ENCODE measurements around the gene MRRF.

Gene MRRF, protein sequence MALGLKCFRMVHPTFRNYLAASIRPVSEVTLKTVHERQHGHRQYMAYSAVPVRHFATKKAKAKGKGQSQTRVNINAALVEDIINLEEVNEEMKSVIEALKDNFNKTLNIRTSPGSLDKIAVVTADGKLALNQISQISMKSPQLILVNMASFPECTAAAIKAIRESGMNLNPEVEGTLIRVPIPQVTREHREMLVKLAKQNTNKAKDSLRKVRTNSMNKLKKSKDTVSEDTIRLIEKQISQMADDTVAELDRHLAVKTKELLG

DNA sequence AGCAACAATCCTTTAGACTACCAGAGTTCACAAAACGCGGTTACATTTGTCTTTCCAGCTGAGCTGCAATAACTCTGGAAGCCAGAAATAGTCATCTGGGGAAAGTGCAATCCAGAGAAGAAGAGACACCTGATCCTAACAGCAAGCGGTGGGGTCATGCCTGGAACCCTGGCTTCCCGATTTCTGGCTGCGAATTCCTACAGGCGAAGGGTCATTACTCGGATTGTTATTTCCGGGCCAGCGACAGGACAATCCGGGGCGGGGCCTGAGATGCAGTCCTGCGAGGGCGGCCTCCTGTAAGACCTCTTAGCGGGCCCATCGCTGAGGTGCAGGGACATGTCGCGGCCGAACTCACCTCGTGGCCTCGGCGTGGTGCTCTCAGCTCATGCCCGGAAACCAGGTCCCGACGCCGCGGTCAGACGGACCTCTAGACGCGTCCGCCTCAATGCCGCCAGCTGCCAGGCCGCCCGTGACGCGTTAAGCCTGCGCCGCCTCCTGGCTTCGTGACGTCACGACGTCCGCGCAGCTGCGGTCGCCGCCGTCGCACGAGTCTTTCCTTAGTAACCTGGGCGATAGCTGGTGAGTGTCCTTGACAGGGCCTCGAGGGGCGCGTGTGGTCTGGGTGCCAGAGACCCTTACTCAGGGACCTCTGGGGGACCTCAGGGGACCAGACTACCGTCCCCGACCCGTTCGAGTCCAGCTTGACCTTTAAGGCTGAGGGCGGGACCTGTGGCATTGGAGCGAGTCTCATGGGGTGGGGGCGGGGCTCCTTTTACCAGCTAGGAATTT, at the start of gene MRRF, which contains the start of gene RBM18:
TSS of gene MRRF (plus strand) at position 523 of the 789 bp plus-strand sequence. CDS start 6,010 bp downstream, outside the sequence.
TSS of gene RBM18 (minus strand) at position 481 of the 789 bp plus-strand sequence. CDS start 3,348 bp downstream, outside the sequence.
- peak; percentile 96 for DNase-seq (ENCODE audit: low spot score)

DNA sequence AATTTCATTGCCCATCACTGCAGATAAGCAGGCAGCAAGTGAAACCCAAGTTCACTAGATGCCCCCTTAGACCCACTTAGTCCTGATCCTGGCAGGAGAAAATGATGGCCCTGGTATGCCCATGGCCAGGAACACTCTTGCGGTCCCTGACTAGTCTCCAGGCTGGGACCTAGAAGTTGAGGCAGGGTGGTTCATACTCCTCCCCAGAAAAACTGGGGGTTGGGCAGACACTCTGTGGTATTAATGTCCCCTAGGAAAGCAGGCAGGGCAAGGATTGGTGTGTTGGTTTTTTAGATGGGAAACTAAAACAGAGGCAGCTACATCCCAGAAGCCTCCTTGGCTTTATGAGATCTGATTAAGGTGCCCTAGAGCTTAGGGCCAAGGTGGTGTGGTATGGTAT, 49.0 kb upstream of the MRRF start:
- DNase-seq (ENCODE audit: low spot score): no peak

DNA sequence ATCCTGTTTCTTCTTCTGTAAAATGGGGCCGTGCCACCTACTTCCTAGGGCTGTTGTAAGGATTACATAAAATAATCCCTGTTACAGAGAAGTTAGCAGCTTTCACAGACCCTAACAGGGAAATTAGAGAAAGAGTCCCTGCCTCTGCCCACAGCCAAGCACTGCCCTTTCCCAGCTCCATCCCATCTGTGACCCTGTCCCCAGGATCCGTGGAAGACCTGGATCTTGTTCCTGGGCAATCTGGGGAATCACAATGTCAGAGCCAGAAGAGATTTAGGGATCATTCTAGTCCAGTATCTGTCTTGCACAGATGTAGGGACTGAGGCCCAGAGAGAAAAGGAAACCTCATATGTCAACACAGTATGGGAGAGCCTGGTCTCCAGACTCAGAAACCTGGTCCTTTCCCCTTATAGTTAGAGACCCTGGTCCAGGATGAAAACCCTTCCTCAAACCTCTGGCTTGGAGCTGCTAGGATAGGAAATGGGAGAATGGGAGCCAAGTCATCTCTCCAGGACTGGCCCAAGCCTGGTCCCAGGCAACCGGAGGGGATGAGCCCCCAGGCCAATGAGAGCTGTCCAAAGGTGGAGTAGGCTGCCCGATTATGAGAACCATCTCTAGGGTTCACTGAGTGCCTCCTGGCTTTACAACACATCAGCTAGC, 48.4 kb upstream of the MRRF start:
- DNase-seq (ENCODE audit: low spot score): no peak

DNA sequence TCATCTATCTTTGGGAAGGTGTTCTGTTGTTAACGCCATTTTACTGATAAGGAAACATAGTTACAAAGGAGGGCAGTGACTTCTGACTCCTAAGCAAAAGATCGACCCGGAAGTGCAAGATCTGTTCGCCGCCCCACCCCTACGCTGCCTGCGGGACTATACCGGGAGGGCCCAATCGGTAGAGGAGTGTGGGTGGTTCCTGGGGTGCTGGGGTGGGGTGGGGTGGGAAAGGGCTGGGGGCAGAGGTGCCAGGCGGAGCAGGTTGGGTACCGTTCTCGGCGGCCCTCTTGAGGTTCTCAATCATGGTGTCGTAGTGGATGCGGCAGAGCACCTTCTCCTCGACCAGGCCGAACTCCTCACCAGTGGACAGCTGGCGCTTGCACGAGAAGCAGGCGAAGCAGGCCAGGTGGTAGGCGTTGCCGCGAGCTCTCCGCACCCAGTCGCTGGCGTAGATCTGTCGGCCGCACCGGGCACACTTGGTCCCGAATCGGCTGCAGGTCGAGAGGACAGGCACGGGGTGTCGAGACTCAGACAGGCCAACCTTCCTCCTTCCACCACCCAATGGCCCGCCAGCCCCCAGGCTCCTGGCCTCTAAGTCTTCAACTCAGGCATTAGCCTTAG, 47.8 kb upstream of the MRRF start:
- no peak for DNase-seq (ENCODE audit: low spot score)

DNA sequence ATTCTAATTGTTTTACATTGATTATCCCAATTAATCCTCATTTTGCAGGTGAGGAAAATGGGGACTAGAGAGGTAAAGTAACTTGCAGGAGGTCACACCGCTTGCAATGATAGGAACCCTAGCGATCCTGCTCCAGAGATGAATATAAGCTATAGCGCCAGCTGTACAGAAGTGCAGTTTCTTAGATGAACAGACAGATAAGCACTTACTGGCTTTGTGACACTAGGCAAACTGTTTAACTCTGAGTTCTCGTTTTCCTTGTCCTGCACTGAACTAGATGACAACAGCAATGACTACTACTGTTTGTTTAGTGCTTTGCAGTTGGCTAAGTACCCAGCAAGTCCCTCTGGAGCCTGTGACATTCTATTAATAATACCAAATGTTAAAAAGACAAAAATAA, 47.0 kb upstream of the MRRF start:
- DNase-seq (ENCODE audit: low spot score): no peak

DNA sequence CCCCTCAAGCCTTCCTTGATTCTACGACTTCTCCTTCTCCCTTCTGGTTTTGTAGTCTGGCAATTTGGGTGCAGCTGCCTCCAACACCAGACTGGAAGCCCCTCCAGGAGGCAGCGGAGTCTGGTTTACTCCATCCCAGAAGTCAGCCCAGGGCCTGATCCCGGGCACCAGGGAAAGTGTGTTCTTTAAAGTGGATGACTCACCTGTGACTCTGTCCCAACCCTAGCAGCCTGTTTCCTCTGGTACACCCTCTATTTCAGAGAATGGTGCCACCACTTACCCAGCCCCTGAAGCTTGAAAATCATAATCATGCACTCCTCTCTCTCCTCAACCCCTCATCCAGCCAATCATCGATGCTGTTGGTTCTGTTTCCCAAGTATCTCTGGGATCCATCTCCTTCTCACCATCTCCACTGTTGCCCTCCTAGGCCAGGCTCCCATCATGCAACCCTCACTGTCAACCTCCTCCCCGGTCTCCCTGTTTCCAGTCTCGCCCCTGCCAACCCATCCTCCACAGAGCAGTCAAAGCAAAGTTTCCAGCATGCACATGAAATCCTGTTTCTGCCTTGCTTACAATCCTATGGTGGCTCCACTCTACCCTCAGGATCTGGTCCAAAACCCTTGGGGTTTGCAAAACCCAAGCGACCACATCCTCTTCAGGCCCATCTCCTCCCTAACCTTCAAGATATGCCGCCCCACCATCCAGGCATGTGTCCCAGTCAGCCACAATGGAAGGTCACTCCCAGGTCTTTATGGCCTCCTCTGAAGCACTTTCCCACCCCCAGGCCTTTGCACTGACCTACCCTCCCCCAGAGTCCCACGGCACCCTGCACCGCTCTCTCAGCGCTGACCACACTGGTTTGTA, 46.4 kb upstream of the MRRF start:
- no peak for DNase-seq (ENCODE audit: low spot score)

DNA sequence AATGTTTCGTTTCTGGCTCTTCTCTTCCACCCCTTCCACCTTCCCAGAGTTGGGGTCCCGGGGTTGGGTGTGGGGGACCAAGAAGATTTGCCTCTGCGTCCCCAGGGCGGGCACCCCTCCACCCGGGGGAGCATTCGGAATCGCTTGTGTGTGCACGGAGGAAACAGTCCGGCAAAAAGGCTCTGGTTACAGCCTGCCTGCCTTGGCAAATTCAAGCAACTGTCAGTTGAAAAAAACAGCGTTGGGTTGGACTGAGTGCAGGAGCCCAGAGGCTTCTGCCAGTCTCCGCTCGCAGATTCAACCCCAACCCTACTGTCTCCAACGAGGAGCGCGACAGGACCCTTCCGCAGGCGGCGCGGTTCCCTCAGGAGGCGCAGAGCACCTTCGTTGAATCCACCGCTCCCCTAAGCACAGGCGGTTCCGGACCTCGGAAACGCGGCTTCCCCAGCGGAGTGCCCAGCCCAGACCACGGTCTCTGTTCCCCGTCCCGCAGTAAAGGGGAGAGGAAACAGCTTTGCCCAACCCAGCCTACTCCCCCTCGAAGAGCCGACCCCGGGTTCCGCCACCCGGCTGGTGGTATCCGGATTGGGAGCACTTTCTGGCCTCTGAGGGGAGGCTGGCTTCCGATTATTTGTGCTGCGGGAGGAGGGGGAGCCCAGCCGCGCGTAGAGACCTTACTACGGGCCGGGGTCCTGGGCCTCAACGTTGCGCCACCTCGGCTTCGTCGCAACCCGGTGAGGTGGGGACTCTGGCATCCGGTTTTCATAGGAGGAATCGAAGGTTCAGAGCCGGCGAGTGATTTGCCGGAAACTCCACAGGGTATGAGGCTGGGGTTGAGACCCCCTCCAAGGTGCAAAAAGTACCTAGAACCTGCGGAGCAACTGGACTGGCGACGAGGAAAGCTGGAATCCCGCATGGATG, 45.5 kb upstream of the MRRF start:
- no peak for DNase-seq (ENCODE audit: low spot score)

DNA sequence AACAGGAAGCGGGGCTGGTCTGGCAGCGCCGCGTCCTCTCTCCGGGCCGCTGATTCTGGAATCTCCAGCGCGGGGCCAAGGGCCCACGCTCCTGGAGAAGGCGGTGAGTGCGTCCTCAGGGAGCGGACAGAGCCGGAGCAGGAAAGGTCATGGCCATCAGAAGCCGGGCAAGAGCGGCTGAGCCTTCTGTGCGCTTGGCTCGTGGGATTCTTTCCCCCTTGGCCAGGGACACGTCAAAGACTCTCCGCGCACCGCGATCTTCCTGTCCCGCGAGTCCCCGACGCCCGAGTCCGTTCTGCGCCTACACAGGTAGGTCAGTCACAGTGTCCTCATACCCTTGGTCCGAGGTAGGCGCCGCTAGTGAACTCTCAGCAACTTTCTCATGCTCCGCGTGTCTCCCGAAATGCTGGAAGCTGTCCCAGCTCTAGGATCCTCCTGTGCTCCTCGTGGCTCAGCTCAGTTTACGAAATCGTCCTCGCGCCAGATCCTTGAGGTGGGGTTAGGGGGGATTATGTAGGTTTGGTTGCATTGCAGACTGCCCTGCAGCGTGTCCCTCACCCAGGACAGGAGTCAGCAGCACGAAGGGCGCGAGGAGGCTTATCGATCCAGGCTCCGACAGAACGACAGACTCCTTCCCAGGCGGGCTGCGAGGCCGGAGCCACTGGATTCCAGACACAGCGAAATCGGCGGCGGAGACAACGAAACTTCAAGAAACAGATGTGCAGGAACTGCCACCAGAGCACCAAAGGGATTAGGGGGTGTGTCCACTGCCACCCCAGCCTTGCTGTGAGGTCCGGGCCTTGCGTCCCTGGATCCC, 44.6 kb upstream of the MRRF start:
- DNase-seq (ENCODE audit: low spot score): no peak

DNA sequence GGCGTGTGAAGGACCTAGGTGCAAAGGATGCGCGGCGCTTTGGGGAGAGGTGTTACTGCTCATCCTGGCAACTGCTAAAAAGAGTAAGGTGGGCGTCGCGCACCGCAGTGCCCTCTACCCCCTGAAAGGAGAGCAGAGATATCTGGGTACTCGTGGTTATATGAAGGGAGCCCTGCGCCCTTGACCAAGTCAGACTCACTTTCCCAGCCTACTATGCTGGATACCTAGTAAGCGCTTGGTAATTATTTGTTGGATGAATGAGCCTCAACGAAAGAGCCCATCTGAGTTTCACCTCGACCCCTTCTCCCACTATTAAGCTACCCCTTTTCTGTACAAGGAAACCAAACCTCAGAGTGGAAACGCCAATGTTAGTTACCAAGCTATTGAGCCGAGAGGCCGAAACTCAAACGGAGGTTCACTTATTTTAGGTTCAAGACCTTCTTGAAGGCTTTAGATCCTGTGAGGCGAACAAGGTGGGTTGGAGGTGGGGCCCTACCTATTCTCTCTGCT, 44.0 kb upstream of the MRRF start:
- DNase-seq (ENCODE audit: low spot score): no peak

DNA sequence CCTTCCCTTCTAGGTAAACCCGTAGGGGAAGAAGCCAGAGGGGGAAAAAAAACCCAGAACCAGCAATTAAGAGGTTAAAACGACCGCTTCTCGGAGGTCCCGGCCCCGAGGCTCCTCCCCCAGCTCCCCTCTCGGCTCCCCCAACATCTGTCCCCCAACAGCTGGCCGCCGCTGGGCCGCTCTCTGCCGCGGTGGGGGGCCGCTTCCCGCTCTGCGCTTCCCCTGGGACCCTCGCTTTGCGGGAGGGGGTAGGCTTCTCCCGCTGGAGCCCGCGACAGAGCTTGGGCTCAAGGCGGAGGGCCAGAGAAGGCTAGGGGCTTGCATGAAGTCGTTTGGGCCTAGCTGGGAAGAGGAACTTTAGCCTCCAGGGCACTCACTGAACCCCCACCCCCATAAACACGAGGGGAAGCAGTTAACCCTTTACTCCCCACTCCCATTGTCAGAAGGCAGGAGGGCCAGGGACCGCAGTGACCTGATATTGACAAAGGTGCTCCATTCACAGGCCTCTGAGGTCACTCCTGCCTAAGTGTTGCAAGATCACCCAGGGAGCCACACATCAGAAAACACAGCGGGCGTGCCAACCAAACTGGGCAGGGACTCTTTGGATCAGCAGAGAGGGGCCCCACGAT, 43.4 kb upstream of the MRRF start:
- no peak for DNase-seq (ENCODE audit: low spot score)

DNA sequence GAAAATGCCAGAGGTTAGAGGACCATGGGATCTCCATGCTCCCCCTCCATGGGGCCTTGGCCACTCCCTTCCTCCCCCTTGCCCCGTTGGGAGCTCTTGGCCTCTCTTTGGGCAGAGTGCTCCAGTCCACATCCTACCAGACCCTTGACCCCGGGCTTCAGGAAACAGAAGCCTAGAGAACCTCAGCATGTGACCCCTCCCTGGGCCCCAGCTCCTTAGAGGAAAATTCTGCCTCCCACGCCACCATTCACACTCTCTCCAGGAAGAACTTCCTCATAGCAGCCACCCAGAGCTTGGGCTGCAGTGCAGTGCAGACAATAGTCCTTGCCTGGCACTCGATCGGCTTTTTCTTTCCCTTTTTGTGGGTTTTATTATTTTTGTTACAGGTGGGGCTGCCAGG, 41.9 kb upstream of the MRRF start:
- DNase-seq (ENCODE audit: low spot score): no peak

DNA sequence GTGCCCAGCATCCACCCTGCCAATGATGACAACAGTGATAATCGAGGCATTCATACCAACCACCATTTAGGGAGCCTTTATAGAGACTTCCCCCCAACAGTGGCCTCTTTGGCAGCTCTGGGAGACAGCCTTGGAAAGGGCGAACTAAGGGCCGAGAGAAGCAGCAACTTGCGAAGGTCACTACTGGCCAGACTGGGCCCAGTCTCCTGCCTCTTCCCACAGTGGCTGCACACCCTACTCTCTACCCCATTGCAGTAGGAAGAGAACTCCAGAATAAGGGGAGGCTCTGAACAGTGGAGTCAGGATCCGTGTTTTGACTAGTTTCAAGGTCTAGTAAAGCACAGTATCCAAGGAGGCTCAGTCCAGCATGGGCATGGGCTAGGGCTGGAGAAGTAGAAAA, 41.2 kb upstream of the MRRF start:
- no peak for DNase-seq (ENCODE audit: low spot score)

DNA sequence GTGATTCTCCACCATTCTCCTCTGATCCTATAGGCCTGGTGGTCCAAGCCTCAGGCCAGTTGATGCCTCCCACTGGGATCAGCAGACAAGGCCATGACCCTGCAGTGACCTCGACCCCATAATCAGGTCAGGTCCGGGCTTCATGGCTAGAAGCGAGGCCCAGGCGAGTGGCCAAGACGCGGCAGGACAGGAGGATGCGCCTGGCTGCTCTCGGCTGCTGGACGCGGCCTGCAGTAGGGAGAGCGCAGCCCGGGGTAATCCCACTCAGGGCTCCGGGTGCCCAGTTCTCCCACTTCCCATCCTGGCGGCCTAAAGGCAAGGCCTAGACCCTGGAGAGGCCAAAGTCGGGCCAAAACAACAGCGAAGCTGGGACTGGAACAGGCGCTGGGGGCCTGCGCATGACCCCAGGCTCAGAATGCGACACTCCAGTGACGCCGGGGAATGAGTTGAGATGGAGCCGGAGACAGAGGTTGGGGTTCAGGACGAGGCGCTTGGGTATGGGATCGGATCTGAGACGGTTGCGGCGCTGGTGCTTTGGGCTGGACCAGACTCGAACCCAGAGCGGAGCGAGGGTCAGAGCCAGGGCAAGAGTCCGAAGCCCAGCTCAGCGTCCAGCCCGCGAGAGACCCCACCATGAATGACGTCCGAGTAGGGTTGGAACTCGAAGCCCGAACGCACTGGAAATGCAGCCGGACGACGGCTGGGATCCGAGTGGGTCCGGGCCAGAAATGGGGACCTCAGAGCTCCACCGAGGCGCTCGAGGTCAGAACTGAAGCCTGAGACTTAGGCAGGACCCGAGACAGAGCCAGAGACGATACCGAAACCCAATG, 39.2 kb upstream of the MRRF start:
- no peak for DNase-seq (ENCODE audit: low spot score)

DNA sequence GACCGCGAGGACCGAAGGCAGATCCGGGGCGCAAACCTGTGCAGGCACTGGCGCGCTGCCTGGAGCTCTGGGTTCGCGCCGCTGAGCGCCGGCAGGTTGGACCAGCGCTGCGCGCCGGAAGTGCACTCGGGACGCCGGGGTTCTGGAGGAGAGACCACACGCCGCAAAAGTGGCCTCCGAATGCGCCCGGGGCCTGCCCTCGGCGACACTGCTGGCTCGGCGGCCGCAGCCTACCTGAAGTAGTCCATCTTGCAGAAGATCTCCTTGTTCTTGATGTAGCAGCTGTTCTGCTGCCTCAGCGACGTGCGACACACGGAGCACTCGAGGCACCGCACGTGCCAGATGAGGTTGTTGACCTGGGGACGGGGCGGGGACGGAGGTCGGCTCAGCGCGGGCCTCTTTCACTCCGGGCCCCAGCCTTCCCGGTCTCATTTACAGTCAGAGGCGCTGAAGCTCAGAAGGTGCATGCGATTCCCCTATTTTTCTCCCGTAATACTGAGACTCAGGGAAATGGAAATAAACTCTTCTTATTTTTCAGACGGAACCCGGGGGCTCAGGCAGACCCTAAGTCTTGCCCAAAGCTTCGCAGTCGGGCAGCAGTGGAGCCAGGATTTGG, 38.4 kb upstream of the MRRF start:
- DNase-seq (ENCODE audit: low spot score): no peak

DNA sequence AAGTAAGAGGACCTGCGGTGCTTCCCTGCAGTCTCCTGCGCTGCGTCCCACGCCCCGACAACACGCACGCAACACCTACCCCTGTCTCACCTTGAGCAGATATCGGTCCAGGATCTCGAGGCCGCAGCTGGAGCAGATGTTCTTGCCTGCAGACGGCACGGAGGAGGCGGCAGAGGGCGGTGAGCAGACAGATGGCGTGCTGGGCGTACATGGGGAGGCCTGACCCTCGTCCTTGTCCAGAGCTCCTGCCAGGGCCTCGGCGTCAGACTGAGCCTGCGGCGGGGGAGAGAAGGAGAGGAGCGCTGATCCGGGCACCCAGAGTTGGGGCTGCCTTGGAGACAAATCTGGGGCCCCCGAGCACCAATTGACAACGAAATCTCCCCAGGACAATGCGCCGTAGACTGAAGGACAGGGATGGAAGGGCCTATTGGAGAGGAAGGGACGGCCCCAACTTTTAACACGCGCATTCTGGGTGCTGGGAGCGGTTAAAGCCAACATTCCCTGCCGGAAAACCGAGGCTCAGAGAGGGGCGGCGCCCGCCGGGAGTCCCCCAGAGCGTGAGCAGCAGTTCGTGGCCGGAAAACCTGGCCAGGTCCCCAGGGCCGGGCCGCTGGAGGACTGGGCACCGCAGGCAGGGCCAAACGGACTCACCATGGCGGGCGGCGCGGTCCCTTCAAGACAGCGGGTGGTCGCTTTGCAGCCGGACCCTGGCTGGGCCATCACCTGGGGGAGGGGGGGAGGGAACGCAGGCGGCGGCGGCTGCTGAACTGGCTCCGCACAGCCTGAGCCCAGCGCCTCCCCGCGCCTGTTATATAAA, 37.7 kb upstream of the MRRF start:
- DNase-seq (ENCODE audit: low spot score): no peak

DNA sequence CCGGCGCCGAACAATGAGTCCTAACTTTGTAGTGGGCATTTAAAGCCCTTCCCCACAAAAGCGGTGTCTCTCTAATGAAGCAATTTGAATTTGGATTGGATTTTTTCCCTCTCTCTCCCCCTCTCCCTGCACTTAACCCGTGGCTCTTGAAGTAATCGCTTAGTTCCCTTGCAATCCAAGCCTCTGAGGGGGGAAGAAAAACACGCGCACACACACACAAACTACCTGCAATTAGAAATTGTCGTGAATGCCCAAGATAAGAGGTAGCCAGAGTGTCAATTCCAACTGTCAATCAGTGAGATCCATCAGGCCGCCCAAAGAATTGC, 37.1 kb upstream of the MRRF start:
- DNase-seq (ENCODE audit: low spot score): no peak

DNA sequence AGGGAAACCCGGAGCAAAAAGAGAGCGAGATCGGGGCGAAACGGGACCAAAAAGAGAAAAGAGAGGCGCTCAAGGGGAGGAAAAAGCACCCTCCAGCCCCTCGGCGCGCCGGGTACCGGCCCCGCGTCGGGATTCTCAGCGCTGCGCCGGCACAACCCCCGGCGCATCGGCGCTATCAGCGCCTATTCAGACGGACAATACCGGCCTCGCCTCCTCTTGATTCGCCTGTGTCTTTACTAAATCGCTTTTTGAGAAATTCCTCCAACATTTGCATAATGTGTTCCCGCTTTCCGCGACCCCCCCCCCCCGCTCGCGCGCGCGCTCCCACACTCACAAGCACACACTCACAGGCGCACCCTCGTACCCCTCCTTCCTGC, 36.5 kb upstream of the MRRF start:
- DNase-seq (ENCODE audit: low spot score): no peak
